G401.6 (cell line): ENCODE measurements around the gene CADM4.
A peak's percentile ranks its signal among the peaks of the same experiment; 100 is the strongest.

Experiments used
- FAIRE-seq: peaks from 2 replicates; lab custom pipeline; 2012; peaks lifted over from hg19 to GRCh38; lab: Jason Lieb, UNC

The CADM4 gene

GRCh38 chr19:43582495-43582894 is 57.2 kb downstream of the CADM4 start:
- FAIRE-seq: no peak

GRCh38 chr19:43581467-43581866 is 58.2 kb downstream of the CADM4 start:
- no peak for FAIRE-seq

GRCh38 chr19:43578787-43579186 is 60.9 kb downstream of the CADM4 start:
- no peak for FAIRE-seq

- FAIRE-seq: no peak
These were observed 63.4 kb downstream of the CADM4 start for GRCh38 chr19:43575955-43576878.

GRCh38 chr19:43575156-43575950 is 64.3 kb downstream of the CADM4 start, which contains the start of the genes PINLYP and XRCC1:
Gene PINLYP, plus strand, starts transcription at chr19:43575801. Its CDS starts 1,391 bp downstream, at chr19:43577192.
Gene XRCC1, minus strand, starts transcription at chr19:43575527. Its CDS starts 69 bp downstream, at chr19:43575458.
- peak; percentile 99 for FAIRE-seq

GRCh38 chr19:43574424-43575155 is 65.1 kb downstream of the CADM4 start:
- no peak for FAIRE-seq
